ENCODE measurements around the gene GOLT1A.

DNA sequence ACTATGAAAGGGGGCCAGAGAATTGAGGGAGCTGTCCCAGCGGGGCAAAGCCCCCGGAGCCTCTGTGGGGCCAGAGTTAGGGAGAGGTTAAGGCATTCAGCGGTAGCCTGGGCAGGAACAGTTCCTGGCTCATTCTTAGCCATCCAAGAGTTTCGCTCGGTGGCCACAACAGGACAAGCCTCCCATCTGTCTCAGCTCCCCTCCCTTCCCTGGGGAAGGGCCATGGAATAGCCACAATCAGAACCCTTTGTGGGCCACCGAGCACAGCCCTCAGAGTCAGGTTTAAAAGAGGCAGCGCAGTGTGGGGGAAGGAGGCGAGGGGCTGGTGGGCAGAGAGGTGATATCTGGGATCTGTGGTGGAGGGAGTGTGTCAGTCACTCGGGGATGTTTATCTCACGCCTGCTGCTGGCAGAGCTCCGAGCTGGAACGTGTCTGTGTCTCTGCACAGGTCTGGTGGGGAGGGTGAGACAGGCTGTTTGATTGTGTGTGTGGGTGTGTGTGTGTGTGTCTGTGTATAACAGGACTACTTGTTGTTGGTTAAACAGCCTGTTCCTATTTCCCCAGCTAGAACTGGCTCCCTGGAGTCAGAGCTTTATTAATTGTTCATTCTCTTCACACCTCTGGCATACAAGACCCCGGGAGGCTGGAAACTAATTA lies 49.6 kb upstream of the GOLT1A start:
- TF ChIP-seq POLR2A (IDR thresholded peaks at IDR 0.05; ENCODE audit: low read length) (no peak), GATA1 (IDR thresholded peaks at IDR 0.05; ENCODE audit: low read depth, low read length) (no peak)
